Stimulated activated CD8-positive, alpha-beta memory T cell treated with anti-CD3 and anti-CD28 coated beads, Interleukin-12 subunit alpha, Interleukin-12 subunit beta, amount 100 ng/mL, for 24 hours (primary cell): ENCODE measurements around the gene OR56A4.
"Not testable (repeated sequence)": the region's sequence is repeated elsewhere in the genome, so short reads cannot be mapped to it uniquely, and the experiment has no call there.

Source experiments
- DNase-seq: peaks from one replicate; pipeline ENCODE4 v3.0.0-alpha.2; 2020; ENCODE audit errors: extremely low read depth

OR56A4 gene

GRCh38 chr11:5960704-5961320, 45.9 kb downstream of the OR56A4 start:
- DNase-seq = not testable (repeated sequence)

GRCh38 chr11:5955586-5955985, 51.2 kb downstream of the OR56A4 start:
- DNase-seq = no peak
